B cell (primary cell): ENCODE measurements around the gene ALDH1A1.

ENCODE experiments used
- EZH2 ChIP-seq: IDR thresholded peaks from 2 replicates; pipeline ENCODE4 v1.6.1; 2012; ENCODE audit warnings: borderline replicate concordance, low read depth, mild to moderate bottlenecking, moderate library complexity, low read length; ENCODE audit not compliant: insufficient read depth, poor library complexity, severe bottlenecking
- TF ChIP-seq, protein P1 (sequence below): fragments of 200-600 bp; IDR thresholded peaks from one replicate; pipeline ENCODE4 v1.8.0; 2022; ENCODE audit warnings: antibody characterized with exemption, mild to moderate bottlenecking

DNA sequence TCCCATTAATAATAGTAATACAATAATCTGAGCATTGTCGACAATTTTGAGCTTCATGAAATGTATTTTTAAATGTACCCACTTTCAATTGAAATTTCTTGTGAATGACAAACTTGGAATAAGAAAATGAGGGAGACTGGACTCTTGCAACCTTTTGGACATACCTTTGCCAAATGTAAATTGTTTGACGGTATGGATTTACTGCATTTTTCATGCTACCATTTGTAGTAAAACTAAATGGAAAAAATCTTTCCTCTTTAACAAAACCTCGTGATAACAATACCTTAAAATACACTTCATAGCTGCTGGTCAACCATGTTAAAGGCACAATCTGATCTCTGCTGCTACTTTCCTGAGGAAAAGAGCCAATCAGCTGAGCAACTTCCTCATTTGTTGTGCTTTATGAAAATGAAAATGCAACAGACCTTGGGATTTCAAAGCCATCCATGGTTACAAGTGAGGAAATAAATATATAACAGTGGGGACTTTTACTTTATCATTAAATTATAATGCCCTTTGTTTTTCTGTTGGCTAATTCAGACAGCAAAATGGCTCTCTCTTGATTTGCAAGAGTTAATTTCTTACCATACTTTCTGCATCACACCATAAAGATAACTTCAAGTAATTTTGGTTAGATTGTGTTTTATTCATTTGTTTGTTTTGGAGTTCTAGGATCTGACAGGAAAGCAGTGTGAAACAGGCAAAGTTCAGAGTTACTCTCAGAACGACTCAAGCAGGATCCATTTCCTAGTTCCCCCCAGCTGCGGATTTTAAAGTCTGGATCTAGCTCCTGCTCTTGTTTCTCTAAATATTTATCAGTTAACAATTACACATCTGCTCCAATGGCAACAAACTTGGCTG lies 1.1 kb downstream of the ALDH1A1 start:
- TF ChIP-seq, protein P1, sequence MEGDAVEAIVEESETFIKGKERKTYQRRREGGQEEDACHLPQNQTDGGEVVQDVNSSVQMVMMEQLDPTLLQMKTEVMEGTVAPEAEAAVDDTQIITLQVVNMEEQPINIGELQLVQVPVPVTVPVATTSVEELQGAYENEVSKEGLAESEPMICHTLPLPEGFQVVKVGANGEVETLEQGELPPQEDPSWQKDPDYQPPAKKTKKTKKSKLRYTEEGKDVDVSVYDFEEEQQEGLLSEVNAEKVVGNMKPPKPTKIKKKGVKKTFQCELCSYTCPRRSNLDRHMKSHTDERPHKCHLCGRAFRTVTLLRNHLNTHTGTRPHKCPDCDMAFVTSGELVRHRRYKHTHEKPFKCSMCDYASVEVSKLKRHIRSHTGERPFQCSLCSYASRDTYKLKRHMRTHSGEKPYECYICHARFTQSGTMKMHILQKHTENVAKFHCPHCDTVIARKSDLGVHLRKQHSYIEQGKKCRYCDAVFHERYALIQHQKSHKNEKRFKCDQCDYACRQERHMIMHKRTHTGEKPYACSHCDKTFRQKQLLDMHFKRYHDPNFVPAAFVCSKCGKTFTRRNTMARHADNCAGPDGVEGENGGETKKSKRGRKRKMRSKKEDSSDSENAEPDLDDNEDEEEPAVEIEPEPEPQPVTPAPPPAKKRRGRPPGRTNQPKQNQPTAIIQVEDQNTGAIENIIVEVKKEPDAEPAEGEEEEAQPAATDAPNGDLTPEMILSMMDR: no peak
- TF ChIP-seq EZH2: no peak
